ENCODE results near the gene ARL6IP4.

- TF ChIP-seq CTCF (IDR thresholded peaks at IDR 0.05; ENCODE audit: insufficient read depth, low read length): no peak
- TF ChIP-seq REST (IDR thresholded peaks at IDR 0.05; ENCODE audit: insufficient replicate concordance, low read depth): no peak
- no peak for TF ChIP-seq GABPA (IDR thresholded peaks at IDR 0.05; ENCODE audit: low read depth)
Observed at GRCh38 chr12:122985338-122986257, 5.1 kb downstream of the ARL6IP4 start.
